H1 (cell line): Measurements from ENCODE around the gene MRC2. TPM values are rescaled to one million over a fixed set of nuclear protein-coding genes. Genes with fewer than 3 reads are reported as not detected.

Experiments used
- BACH1 ChIP-seq: IDR thresholded peaks from 2 replicates; pipeline ENCODE4 v1.6.1; 2012; ENCODE audit warnings: low read length, improper control_type of control experiment
- CREB1 ChIP-seq: IDR thresholded peaks from 2 replicates; pipeline ENCODE4 v1.6.1; 2012; ENCODE audit warnings: inconsistent platforms
- KDM4A ChIP-seq: IDR thresholded peaks from one replicate; pipeline ENCODE4 v1.7.1; 2012; ENCODE audit warnings: low read depth, mild to moderate bottlenecking, moderate library complexity, low read length, inconsistent platforms; ENCODE audit not compliant: severe bottlenecking
- NANOG ChIP-seq: IDR thresholded peaks from 2 replicates; pipeline ENCODE4 v1.6.1; 2011; ENCODE audit warnings: low read length, low read depth, mild to moderate bottlenecking, inconsistent platforms; ENCODE audit not compliant: insufficient read depth, poor library complexity, severe bottlenecking
- POLR2A ChIP-seq, 2 experiments: IDR thresholded peaks; 1 replicate in 1 of 2; 2 replicates in 1 of 2; pipeline ENCODE4 v1.6.1; 2011; ENCODE audit warnings: low read depth in 2 of 2, low read length in 2 of 2, mild to moderate bottlenecking in 2 of 2; ENCODE audit errors: control extremely low read depth in 1 of 2
- POU5F1 ChIP-seq: IDR thresholded peaks from 2 replicates; pipeline ENCODE4 v1.6.1; 2011; ENCODE audit warnings: low read depth, mild to moderate bottlenecking, low read length, moderate library complexity
- RXRA ChIP-seq: IDR thresholded peaks from 2 replicates; pipeline ENCODE4 v1.6.1; 2011; ENCODE audit warnings: low read depth, mild to moderate bottlenecking, low read length, moderate library complexity; ENCODE audit not compliant: insufficient read depth
- SIRT6 ChIP-seq: IDR thresholded peaks from one replicate; pipeline ENCODE4 v1.7.1; 2012; ENCODE audit warnings: low read length, inconsistent platforms
- SUZ12 ChIP-seq: fragments of 200-600 bp; sonication (generic); IDR thresholded peaks from 2 replicates; pipeline ENCODE4 v1.6.1; 2012; ENCODE audit warnings: mild to moderate bottlenecking, inconsistent platforms, low read length, moderate library complexity, mixed read lengths
- polyA plus RNA-seq, 7 experiments: library from polyadenylated mRNA; depleted of rRNA in 3 of 7; stranded (reverse) in 5 of 7; unstranded in 2 of 7; fragments of >200 nt in 5 of 7; fragments of 200-250 nt in 2 of 7; gene quantifications; 1 replicate in 5 of 7; 2 replicates in 1 of 7; 4 replicates in 1 of 7; pipeline versions ENCODE4 v1.2.1 to v1.2.3, GENCODE V29; 2011 to 2013; ENCODE audit warnings: missing spikeins in 2 of 7, mixed read lengths in 2 of 7
- total RNA-seq: library from RNA; stranded (reverse); fragmentation: NEBNext Ultra II Directional; extraction: Animal tissue kit (Norgen Biotek cat#: 25700); gene quantifications from 2 replicates; pipeline ENCODE4 v1.2.1, GENCODE V29; 2021
- TF ChIP-seq, protein P1 (sequence below): fragments of 300-600 bp; sonication (generic); IDR thresholded peaks from 2 replicates; pipeline ENCODE4 v1.7.1; 2012; ENCODE audit warnings: low read length, moderate library complexity, mild to moderate bottlenecking, inconsistent platforms; ENCODE audit not compliant: insufficient replicate concordance
- TF ChIP-seq, protein P2 (sequence below): IDR thresholded peaks from 2 replicates; pipeline ENCODE4 v1.6.1; 2011; ENCODE audit warnings: low read length, improper control_type of control experiment

MRC2 gene
- total and polyA plus RNA-seq, 2 of the 8 experiments (the other 6 are each of a cell fraction or from before 2014, with no cell fraction given), result 7.0 to 24.2 TPM

DNA sequence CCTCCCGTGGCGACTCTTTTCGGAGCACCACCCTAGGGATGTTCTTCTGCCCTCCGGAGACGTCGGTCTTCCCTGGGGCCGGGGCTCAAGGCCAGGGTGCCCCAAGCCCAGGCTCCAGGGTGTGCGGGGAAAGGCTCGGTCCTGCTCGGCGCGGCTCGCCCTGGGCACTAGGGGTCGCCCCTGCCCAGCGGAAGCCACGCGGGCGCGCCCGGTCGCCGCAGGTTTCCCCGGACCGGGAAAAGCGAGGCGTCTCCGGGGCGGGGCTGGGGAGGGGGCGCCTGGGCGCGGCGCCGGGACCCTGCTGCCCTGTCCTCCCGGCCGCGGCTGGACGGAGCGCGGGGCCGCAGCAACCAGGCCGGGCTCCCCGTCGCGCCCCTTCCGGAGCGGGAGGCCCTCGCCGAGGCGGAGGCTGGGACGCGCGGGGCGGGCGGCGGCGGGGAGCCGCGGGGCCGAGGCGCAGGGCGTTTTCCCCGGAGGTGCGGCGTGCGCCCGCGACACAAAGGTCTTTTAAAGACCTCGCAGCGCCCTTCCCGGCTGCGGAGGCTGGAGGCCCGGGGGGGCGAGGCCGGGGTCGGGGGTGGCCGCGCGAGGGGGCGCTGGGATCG, 76.4 kb downstream of the MRC2 start (continued):
- TF ChIP-seq, protein P1, sequence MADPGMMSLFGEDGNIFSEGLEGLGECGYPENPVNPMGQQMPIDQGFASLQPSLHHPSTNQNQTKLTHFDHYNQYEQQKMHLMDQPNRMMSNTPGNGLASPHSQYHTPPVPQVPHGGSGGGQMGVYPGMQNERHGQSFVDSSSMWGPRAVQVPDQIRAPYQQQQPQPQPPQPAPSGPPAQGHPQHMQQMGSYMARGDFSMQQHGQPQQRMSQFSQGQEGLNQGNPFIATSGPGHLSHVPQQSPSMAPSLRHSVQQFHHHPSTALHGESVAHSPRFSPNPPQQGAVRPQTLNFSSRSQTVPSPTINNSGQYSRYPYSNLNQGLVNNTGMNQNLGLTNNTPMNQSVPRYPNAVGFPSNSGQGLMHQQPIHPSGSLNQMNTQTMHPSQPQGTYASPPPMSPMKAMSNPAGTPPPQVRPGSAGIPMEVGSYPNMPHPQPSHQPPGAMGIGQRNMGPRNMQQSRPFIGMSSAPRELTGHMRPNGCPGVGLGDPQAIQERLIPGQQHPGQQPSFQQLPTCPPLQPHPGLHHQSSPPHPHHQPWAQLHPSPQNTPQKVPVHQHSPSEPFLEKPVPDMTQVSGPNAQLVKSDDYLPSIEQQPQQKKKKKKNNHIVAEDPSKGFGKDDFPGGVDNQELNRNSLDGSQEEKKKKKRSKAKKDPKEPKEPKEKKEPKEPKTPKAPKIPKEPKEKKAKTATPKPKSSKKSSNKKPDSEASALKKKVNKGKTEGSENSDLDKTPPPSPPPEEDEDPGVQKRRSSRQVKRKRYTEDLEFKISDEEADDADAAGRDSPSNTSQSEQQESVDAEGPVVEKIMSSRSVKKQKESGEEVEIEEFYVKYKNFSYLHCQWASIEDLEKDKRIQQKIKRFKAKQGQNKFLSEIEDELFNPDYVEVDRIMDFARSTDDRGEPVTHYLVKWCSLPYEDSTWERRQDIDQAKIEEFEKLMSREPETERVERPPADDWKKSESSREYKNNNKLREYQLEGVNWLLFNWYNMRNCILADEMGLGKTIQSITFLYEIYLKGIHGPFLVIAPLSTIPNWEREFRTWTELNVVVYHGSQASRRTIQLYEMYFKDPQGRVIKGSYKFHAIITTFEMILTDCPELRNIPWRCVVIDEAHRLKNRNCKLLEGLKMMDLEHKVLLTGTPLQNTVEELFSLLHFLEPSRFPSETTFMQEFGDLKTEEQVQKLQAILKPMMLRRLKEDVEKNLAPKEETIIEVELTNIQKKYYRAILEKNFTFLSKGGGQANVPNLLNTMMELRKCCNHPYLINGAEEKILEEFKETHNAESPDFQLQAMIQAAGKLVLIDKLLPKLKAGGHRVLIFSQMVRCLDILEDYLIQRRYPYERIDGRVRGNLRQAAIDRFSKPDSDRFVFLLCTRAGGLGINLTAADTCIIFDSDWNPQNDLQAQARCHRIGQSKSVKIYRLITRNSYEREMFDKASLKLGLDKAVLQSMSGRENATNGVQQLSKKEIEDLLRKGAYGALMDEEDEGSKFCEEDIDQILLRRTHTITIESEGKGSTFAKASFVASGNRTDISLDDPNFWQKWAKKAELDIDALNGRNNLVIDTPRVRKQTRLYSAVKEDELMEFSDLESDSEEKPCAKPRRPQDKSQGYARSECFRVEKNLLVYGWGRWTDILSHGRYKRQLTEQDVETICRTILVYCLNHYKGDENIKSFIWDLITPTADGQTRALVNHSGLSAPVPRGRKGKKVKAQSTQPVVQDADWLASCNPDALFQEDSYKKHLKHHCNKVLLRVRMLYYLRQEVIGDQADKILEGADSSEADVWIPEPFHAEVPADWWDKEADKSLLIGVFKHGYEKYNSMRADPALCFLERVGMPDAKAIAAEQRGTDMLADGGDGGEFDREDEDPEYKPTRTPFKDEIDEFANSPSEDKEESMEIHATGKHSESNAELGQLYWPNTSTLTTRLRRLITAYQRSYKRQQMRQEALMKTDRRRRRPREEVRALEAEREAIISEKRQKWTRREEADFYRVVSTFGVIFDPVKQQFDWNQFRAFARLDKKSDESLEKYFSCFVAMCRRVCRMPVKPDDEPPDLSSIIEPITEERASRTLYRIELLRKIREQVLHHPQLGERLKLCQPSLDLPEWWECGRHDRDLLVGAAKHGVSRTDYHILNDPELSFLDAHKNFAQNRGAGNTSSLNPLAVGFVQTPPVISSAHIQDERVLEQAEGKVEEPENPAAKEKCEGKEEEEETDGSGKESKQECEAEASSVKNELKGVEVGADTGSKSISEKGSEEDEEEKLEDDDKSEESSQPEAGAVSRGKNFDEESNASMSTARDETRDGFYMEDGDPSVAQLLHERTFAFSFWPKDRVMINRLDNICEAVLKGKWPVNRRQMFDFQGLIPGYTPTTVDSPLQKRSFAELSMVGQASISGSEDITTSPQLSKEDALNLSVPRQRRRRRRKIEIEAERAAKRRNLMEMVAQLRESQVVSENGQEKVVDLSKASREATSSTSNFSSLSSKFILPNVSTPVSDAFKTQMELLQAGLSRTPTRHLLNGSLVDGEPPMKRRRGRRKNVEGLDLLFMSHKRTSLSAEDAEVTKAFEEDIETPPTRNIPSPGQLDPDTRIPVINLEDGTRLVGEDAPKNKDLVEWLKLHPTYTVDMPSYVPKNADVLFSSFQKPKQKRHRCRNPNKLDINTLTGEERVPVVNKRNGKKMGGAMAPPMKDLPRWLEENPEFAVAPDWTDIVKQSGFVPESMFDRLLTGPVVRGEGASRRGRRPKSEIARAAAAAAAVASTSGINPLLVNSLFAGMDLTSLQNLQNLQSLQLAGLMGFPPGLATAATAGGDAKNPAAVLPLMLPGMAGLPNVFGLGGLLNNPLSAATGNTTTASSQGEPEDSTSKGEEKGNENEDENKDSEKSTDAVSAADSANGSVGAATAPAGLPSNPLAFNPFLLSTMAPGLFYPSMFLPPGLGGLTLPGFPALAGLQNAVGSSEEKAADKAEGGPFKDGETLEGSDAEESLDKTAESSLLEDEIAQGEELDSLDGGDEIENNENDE, result no peak
- TF ChIP-seq RXRA, result no peak
- no peak for TF ChIP-seq BACH1
- TF ChIP-seq SIRT6, result no peak
- no peak for TF ChIP-seq POU5F1
- TF ChIP-seq, protein P2, sequence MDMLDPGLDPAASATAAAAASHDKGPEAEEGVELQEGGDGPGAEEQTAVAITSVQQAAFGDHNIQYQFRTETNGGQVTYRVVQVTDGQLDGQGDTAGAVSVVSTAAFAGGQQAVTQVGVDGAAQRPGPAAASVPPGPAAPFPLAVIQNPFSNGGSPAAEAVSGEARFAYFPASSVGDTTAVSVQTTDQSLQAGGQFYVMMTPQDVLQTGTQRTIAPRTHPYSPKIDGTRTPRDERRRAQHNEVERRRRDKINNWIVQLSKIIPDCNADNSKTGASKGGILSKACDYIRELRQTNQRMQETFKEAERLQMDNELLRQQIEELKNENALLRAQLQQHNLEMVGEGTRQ, result no peak
- no peak for TF ChIP-seq NANOG
- peak; percentile 44 for TF ChIP-seq KDM4A
- no peak; a peak in 2 of 3 replicates for TF ChIP-seq POLR2A (IDR thresholded peaks at IDR 0.05; ENCODE audit: control extremely low read depth in 1 of 2, low read depth in 2 of 2, low read length in 2 of 2)
- no peak for TF ChIP-seq SUZ12
- TF ChIP-seq CREB1, result no peak
